MG63 (cell line): Measurements from ENCODE around the gene MEGF8. TPM values are rescaled to one million over a fixed set of nuclear protein-coding genes. Genes with fewer than 3 reads are reported as not detected.

Experiments
- DNase-seq: peaks from one replicate; pipeline ENCODE4 v3.0.0-alpha.2; 2020
- H3K27me3 ChIP-seq: fragments of 250-450 bp; sonication (Bioruptor Pico); 2 replicates; pipeline ENCODE4 v1.5.1; 2020; ENCODE audit warnings: mild to moderate bottlenecking, moderate library complexity
- H3K36me3 ChIP-seq: fragments of 250-450 bp; sonication (Bioruptor Pico); 2 replicates; pipeline ENCODE4 v1.5.1; 2020; ENCODE audit warnings: mild to moderate bottlenecking, moderate library complexity
- H3K4me3 ChIP-seq: fragments of 250-450 bp; sonication (Bioruptor Pico); 2 replicates; pipeline ENCODE4 v1.5.1; 2020; ENCODE audit warnings: mild to moderate bottlenecking, moderate library complexity
- H3K9me3 ChIP-seq: fragments of 250-450 bp; sonication (Bioruptor Pico); 2 replicates; pipeline ENCODE4 v1.5.1; 2020; ENCODE audit warnings: mild to moderate bottlenecking, moderate library complexity
- total RNA-seq: library from RNA; depleted of rRNA; stranded (reverse); fragments of >200 nt; shearing (Covaris generic); gene quantifications from 2 replicates; pipeline ENCODE4 v1.2.3, GENCODE V29; 2014; ENCODE audit warnings: low replicate concordance; rRNA removed

MEGF8 gene
- total RNA-seq, 1 experiment from 2014 or later = 26.7 TPM

DNA sequence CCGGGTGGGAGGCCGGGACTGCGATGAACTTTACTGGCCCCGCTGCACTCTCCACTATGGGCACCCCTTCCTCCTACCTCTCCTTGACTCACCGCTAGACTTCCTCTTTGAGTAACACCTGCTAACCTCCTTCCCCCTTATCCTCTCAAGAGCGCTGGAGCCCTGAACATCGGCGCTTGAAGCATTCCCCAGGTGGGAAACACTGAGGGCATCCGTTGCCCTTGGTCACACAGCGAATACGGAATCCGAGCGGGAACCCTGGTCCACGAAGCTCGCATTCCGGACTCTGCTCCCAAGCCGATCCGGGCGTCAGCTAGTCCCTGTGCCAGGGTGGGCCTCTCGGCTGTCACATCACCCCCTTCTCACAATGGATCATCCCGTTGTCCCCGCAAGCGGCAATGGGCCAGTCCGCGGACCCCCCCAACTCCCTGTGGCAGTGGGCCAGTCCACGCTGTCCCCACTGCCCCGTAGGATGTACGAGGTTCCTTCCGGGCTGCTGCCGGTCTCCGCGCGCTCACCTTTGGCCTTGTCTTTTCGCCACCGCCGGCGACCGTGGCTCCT is 97.5 kb downstream of the MEGF8 start:
- Histone ChIP-seq H3K4me3 (peak overlapping the region; percentile 21), H3K27me3 (no peaks in the 10 kb centered on the region), H3K36me3 (no peaks in the 10 kb centered on the region), H3K9me3 (no peaks in the 10 kb centered on the region)
- no peak for DNase-seq

DNA sequence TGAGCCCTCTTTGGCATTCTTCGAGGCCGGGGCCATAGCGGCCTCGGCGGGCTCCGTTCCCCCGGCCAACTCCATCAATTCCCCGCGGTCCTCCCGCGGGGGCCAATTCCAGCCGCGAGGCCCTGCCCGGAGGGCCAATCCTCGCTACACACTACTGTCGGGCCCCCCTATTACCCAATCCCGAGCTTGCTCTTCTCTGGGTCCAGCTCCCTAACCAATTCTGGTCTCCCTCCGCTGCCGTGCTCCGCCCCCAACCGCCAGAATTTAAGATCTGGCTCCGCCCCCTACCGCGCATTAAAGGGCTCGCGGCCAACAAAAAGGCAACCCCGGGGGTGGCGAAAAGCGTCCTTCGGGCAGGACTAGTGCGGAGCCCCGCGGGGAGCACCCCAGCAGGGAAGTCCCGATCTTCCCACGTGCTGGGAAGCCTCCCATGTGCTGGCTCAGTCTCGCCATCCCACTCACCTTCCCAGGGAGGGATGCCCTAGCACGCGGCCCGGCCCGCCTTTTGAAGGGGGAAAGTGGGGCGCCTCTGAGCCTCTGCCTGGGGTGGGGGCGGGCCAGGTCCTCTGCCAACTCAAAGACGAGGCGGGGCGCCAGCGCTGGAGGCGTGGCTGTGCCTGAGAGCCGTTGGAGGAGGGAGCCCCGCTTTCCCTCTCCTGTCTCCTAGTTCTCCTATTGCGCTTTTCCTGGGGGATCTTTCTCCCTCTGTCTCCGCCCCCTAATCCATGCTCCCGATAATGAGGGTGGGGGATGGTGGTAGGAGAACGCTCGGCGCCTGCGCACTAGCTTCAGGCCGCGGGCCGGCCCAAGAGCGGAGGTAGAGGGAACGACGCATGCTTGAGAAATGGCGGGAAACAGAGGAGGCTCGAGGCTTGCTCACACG is 98.3 kb downstream of the MEGF8 start:
- H3K9me3 ChIP-seq = no peaks in the 10 kb centered on the region
- DNase-seq = peak; percentile 33
- no peaks in the 10 kb centered on the region for H3K27me3 ChIP-seq
- no peaks in the 10 kb centered on the region for H3K36me3 ChIP-seq
- peak overlapping the region; percentile 21 for H3K4me3 ChIP-seq

DNA sequence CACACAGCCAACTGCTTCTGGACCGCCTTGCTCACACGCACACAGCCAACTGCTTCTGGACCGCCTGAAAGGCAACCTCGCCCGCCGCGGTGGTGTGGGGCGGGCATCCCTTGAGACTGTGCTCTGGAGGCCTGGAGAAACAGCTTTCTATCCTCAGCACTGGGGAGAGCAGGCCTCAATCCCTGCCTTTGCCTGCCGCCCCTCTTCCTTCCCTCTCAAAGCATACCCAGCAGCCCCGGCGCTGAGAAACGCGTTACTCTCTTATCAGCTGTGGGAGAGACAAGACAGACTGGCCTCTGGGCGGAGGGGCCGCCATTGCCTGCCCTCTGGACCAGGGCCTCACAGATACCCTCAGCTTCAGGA is 98.9 kb downstream of the MEGF8 start:
- Histone ChIP-seq H3K9me3 (no peaks in the 10 kb centered on the region), H3K36me3 (no peaks in the 10 kb centered on the region), H3K27me3 (no peaks in the 10 kb centered on the region), H3K4me3 (no peak overlapping the region)
- no peak for DNase-seq

DNA sequence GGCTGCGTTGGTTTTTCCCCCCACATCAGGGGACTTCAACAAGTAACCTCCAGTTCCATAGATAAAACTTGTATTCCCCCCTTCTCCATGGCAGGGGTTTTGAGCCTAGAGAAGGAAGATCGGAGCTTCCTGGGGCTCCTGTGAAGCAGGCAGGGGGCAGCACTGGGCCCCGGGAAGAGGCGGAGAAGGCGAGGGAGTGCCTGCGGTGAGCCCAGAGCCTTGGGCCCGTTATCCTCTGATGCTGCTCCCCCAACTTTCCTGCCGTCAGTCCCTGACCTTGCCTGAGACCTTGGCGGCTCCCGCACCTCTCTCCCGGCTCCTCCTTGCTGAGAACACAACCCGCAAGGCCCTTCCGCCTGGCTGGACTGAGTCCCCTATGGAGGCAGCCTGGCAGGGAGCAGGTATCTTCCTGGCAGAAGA is 99.3 kb downstream of the MEGF8 start:
- no peaks in the 10 kb centered on the region for H3K36me3 ChIP-seq
- H3K4me3 ChIP-seq = no peak overlapping the region
- H3K27me3 ChIP-seq = no peaks in the 10 kb centered on the region
- no peak for DNase-seq
- H3K9me3 ChIP-seq = no peaks in the 10 kb centered on the region

DNA sequence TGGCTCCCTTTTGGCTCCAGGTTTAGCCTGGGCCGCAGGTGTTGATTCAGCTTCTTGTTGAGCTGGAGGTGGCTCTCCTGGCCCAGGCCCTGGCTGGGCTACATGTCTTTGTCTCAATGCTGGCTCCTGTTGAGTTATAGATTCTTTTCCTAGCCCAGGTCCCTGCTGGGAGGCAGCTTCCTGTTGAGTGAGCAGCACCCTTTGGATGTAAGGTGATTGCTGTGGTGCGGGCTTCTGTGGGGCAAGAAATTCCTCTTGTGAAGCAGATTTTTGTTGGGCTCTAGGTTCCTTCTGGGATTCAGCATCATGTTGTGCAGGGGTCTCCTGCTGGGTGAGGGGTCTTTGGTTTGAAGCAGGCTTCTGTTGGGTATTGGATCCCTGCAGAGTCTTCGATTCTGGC is 101.2 kb downstream of the MEGF8 start:
- no peak overlapping the region for H3K4me3 ChIP-seq
- H3K36me3 ChIP-seq = no peaks in the 10 kb centered on the region
- no peak for DNase-seq
- no peaks in the 10 kb centered on the region for H3K27me3 ChIP-seq
- no peaks in the 10 kb centered on the region for H3K9me3 ChIP-seq

DNA sequence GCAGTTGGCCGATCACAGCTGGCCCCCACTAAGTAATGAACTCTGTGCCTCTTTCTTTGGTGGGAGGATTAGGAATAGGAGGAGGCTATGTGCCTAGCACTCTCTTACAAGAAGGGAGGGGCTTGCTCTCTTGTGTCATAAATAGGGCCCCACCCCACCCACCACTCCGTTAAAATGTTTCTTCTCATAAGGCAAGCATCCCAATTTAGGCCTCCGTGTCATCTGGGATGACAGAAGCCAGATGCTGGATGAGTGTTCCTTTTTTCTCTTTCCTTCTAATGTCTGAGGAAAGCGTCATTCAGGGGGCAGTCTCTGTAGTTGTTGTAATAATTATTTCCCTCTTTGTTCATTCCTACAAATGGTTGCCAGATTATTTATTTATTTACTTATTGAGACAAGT is 101.9 kb downstream of the MEGF8 start, which contains the start of gene LIPE:
TSS of gene LIPE (minus strand) at position 76 of the 400 bp plus-strand sequence. CDS start 239 bp downstream, outside the sequence.
- Histone ChIP-seq H3K9me3 (no peaks in the 10 kb centered on the region), H3K27me3 (no peaks in the 10 kb centered on the region), H3K4me3 (no peak within 1 kb of the TSS), H3K36me3 (no peaks in the 10 kb centered on the region)
- DNase-seq = no peak

Other genes starting within 250 kb of the MEGF8 start
- 18.8 and 20.4 TPM in 2 replicates for gene ZNF574, start 249.5 kb upstream of the MEGF8 start, total RNA-seq
- not detected in 2 replicates for gene POU2F2, start 193.2 kb upstream of the MEGF8 start, total RNA-seq
- gene DEDD2, start 108.0 kb upstream of the MEGF8 start, total RNA-seq = 26.3 and 42.9 TPM in 2 replicates
- gene ZNF526, start 105.3 kb upstream of the MEGF8 start, total RNA-seq = 8.5 and 12.8 TPM in 2 replicates
- gene GSK3A, start 83.0 kb upstream of the MEGF8 start, total RNA-seq = 24.1 and 27.3 TPM in 2 replicates
- 78.3 and 168 TPM in 2 replicates for gene ERF, start 70.5 kb upstream of the MEGF8 start, total RNA-seq
- 5.9 and 15.8 TPM in 2 replicates for gene CIC, start 56.4 kb upstream of the MEGF8 start, total RNA-seq
- 0.13 and 0.76 TPM in 2 replicates for gene PRR19, start 23.5 kb upstream of the MEGF8 start, total RNA-seq
- gene PAFAH1B3, start 23.0 kb upstream of the MEGF8 start, total RNA-seq = 80.0 and 88.3 TPM in 2 replicates
- gene TMEM145, start 12.3 kb upstream of the MEGF8 start, total RNA-seq = 0.86 TPM in 1 of 2 replicates, not detected in the other
- not detected in 2 replicates for gene CNFN, start 64.7 kb downstream of the MEGF8 start, total RNA-seq
- not detected in 2 replicates for gene LIPE, start 101.8 kb downstream of the MEGF8 start, total RNA-seq
- gene CXCL17, start 117.3 kb downstream of the MEGF8 start, total RNA-seq = not detected in 2 replicates
- not detected in 2 replicates for gene CEACAM1, start 202.8 kb downstream of the MEGF8 start, total RNA-seq